Glomerular visceral epithelial cell (primary cell): ENCODE results near the gene SEMA3F.
"Not testable (repeated sequence)": the region's sequence is repeated elsewhere in the genome, so short reads cannot be mapped to it uniquely, and the experiment has no call there.

Source experiments
- DNase-seq: peaks from one replicate; pipeline ENCODE4 v3.0.0-alpha.2; 2016; ENCODE audit errors: extremely low spot score

Gene SEMA3F

DNA sequence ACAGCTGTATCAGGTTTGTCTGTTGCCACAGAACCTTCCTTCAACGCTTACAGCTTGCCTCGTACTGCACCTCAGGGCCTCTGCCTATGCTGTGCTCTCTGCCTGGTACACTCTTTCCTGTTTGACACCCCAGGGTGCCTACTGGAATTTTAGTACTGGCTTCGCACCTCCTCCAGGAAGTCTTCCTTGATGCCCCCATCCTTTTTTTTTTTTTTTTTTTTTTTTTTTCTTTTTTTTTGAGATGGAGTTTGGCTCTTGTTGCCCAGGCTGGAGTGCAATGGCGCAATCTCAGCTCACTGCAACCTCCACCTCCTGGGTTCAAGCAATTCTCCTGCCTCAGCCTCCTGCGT lies 56.2 kb downstream of the SEMA3F start:
- not testable (repeated sequence) for DNase-seq

DNA sequence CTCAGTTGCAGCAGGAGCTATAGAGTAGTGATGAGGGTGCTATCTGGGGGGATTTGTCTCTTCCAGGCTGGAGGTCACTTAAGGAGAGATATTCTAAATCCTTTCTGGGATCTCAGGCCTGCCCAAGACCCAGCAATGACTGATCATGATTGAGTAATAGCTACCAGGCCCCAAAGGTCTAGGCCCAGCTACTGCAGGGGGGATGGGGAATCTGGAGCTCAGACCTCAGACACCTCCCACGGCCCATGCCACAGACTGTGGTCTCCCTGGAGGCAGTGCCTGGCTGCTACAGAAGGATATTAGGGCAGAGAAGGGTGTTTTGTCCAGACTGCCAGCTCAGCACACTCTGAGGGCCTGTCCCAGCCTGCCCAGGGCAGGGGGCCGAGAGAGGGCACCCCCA lies 56.8 kb downstream of the SEMA3F start:
- peak; percentile 82 for DNase-seq

DNA sequence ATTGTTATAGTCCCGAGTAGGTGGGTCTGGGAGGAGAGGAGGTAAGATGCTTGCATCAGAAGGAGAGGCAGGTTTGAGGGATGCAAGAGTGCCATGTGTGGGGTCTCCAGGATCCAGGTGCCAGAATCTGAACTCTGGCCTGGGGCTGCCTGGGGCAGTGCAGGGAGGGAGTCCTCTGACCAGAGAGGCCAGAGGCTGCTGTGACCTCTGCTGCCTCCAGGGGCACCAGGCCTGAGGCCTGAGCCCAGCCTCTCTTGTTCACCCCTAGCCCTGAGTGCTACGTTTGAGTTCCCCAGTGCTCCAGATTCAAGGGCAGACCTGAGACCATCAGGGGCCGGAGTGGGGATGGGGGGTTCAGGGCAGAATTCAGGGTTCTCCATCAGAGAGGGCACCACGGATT lies 57.4 kb downstream of the SEMA3F start:
- DNase-seq = no peak

DNA sequence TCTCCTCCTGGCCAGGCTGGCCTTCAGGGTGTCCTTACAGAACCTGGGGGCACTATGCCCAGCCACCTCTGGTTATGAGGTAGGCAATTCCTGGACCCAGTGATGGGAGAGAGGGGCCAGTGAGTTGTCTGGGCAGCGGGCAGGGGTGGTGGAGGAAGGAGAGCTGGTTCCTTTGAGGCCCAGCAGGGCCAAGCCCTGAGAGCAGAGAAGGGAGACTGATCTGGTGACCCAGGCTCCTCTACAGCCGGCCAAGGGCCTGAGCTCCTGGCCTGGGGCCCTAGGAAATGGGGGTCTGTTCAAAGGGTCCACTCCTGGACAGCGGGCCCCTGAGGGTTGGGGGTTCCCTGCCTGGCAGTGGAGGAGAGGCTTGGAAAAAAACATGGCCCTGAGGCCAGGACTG lies 57.8 kb downstream of the SEMA3F start:
- DNase-seq = no peak

DNA sequence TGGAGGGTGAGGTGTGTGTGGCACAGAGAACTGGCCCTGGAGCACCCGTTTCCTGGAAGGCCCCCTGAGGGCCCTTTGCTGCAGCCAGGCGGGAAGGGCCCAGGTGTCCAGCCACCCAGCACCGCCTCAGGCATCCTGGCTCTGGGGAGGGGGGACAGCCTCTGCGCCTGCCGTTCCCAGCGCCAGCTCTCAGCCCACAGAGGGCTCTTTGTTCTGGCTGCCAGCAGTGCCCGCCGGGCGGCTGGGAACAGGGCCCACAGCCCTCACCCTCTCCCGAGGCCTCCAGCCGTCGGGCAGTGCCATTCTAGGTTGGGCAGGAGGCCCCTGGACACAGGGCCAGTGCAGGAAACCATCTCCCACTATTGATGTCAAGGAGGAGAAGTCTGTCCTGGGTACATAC lies 58.2 kb downstream of the SEMA3F start:
- DNase-seq = no peak

DNA sequence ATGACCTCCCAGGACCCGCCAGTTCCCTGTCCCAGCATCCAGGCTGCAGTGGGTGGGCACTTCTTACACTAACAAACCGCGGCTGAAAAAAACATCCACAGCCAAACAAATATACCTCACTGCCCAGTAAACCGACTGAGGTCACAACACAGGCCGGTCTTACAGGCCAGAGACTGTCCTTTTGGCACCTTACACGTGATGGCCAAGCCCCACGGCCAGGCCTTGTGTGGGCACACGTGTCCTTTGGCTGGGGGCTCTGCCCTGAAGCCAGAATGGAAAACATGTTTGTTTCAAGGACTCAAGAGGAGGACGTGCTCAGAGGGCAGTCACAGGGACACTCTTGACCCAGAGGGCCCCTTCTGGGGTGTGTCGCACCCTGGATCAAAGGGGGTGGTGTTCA lies 59.7 kb downstream of the SEMA3F start:
- no peak for DNase-seq

DNA sequence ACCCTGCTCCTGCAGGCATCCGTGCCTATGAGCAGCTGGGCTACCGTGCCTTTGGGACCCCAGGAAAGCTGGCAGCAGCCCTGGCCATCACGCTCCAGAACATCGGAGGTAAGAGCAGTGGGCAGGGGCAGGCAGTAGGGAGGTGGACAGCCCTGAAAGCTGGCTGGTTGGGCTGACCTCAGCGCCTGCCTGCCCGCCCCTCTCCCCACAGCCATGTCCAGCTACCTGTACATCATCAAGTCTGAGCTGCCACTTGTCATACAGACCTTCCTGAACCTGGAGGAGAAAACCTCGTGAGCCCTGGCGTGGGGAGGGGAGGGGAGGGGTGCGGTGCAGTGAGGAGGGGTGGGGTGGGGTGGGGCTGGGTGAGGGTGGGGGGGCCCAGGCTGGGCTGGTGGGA lies 60.4 kb downstream of the SEMA3F start:
- DNase-seq = no peak

DNA sequence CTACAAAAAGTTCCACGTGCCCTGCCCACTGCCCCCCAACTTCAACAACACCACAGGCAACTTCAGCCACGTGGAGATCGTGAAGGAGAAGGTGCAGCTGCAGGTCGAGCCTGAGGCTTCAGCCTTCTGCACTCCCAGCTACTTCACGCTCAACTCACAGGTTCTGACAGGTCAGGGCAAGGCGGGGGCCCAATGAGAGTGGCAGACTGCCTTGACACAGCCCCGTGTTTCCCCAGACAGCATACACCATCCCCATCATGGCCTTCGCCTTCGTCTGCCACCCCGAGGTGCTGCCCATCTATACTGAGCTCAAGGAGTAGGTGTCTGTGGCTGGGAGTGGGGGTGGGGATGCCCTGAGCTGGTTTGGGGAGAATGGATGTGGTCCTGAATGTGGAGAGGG lies 62.6 kb downstream of the SEMA3F start:
- no peak for DNase-seq

DNA sequence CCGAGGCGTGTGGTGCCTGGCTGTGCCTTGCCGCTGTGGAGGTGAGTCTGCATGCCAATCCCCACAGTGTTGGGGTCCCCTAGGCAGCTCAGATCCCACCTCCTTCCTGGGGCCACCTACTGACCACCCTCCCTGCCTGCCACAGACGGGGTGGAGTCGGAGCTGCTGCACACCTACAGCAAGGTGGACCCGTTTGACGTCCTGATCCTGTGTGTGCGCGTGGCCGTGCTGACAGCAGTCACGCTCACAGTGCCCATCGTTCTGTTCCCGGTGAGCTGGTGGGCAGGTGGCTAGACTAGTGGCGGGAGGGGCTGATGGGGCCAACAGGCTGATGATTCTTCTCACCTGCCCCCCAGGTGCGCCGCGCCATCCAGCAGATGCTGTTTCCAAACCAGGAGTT lies 63.3 kb downstream of the SEMA3F start:
- DNase-seq = no peak

DNA sequence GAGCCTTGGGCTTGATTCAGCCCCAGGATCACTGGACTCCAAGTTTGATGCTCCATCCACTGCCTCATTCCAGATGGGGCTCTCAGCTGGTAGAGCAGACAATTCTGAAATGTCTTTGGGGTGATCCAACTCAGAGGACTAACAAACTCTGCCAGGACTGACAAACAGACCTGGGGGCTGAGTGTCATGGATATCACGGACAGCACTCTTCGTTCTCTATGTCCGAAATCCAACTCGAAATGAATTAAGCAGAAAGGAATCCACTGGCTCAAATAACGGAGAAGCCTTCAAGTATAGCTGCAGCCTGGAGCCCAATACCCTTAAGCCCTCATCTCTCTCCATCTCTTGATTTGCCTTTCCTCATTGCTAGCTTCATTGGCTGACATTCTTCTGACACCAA lies 64.2 kb downstream of the SEMA3F start:
- DNase-seq = no peak

DNA sequence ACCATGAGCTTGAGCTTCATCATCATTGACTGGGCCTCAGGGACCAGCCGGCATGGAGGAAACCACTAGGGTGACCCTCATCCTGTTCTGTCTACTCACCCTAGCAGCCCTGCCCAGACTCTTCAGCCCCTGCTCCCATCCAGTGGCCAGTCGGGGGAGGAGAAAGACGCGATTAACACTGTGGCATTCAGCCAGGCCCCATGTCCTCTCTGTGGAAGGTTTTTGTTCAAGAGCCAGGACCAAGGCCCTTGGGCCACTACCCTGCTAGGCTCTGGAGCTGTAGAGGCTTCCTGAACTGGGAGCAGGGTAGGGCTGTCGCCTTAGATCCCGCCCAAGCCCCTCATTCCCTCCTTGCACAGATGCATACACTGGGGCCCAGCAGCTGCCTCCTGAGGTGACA lies 65.0 kb downstream of the SEMA3F start:
- no peak for DNase-seq

DNA sequence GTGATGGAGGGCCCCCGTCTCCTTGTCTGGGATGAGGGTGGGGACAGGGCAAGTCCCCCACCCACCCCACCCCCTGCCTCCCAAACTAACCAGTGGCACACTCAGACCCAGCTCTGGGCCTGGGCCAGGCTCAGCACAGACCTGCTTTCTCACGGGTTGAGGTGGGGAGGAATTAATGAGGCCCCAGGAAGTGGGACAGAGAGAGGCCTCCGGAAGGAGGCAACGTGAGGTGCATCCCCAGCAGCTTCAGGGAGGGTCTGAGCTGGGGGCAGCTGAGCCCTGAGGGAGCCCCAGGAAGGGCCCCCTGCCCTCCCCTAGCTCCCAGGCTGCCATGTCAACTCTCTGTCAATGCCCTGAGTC lies 65.9 kb downstream of the SEMA3F start:
- no peak for DNase-seq

DNA sequence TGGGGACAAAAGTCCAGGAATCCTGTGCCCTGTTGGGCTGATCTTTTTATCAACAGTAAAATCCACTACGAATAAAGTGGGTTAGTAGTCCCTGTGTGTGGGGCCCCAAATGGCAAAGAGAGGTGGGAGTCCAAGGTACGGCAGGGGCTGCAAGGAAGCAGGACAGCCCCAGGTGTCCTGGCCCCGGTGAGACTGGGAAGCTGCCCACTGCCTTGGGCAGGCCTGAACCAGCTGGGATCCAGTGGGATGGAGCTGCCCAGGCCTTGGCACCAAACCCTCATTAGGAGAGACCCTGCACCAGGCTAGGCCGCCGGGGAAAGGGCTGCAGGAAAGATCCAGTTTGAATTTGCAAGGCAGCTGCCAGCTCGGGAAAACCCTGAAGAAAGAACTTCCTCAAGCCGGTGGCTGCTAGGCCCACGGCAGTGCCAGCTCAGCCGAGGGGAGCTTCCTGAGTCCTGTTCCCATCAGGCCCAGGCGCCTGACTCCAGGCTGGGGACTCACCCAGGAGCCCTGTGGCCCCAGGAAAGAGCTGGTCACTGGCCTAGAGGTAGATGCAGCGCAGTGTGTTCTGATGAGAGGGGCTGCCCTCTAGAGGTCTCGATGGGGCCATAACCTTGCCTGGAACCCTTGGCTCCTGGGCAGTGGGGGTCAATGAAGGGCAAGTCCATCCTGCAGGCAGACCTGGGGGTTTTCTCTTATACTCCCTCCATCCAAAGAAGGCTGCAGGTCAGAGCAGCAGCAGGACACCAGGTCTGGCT lies 66.5 kb downstream of the SEMA3F start:
- DNase-seq = no peak

DNA sequence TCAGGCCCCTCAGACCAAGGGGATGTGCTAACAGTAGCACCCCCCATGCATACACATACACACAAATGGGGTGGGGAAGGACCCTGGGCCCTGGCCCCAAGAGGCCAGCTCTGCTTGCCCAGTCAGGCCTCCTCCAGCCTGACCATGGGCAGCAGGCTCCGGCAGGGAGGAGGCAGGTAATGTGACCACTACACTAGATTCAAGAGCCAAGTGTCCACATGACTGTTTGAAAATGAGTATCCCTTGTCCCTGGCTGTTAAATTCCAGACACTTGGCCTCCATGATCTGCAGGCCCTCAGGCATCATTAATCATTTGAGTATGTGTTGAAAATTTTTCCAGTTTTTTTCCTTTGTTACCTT lies 67.0 kb downstream of the SEMA3F start:
- no peak for DNase-seq

DNA sequence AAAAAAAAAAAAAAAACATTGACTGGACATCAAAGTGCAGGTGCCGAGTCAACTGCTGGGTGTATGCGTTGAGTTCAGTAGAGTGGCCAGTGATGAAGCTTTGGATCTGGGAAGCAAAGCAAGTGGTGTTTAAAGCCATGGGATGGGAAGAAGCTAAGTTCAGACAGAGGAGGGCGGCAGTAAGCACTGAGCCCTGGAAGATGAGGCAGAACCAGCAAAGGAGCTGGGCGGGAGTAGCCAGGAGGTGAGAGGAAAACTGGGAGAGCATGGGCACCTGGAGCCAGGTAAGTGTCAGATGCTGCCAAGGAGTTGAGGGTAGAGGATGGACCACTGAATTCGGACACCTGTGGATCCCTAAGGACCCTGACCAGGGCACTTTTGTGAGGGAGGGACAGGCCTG lies 69.5 kb downstream of the SEMA3F start:
- no peak for DNase-seq

DNA sequence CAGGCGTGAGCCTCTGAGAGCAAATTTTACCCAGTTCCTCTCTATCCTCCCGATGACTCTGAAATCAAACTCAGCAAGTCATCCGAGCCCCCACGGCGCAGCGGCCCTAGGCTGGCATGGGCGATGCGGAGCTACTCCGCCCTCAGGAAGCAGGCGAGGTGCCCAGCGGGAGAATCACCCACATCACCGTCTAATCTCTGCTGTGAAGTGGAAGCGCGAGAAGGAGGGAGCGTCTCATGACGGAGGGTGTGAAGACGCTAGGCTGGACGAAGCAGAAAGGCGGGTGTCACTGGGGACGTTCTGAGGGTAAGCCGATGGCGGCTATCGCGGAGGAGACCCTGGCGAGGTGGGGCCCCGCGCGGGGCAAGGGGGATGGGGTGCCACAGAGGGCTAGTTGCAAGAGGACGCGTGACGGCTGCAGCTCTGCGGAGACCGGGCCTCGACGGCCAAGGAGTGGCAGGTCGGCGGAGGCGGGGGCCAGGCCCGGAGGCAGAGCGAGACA lies 71.8 kb downstream of the SEMA3F start:
- DNase-seq = peak; percentile 27

DNA sequence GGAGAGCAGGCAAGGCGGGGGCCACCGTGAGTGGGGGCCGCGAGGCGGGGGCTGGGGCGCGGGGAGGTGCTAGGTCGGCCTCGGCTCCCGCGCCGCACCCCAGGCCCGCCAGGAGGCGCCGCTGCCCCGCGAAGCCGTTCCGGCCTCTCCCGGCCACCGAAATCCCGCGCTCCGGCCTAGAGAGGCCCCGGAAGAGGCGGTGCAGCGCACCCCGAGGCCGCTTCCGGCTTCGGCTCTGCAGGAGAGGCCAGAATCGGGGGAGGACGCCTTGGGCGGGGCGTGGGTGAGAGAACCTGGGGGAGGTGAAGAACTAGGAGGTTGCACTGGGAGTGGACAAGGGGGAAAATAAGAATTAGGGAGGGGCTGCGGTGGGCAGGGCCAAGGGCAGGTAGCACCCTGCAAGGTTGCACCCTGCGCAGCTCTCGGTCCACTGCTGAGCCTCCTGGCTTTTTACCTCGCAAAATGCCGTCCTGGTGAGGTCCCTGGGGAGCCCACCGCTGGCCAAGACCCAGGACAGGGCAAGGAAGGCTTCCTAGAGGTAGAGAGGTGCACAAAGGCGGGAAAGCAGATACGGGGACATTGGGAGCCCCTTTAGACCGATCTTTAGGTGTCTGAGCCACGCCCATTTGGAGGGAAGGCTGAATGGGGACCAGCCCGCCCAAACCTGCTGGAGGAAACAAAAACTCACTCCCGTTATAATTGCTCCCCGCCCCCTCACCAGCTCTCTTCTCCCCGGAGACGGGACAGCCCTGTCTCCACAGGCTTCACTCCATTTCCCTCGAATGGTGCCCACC lies 72.5 kb downstream of the SEMA3F start:
- peak; percentile 96 for DNase-seq

DNA sequence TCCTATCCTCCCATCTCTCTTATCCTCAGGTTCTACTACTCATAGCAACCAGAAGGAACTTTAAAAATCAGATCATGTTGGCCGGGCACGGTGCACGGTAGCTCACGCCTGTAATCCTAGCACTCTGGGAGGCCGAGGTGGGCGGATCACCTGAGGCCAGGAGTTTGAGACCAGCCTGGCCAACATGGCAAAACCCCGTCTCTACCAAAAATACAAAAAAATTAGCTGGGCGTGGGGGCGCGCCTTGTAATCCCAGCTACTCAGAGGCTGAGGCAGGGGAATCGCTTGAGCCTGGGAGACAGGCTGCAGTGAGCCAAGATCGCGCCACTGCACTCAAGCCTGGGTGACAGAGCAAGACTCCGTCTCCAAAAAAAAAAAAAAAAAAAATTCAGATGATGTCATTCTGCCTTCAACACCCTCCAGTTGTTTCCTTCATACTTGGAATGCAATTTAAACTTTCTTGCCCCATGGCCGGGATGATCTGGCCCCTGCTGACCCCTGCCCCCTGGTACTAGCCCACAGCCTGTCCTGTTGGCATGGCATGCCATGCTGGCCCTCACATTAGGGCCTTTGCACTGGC lies 73.2 kb downstream of the SEMA3F start:
- DNase-seq = not testable (repeated sequence)

DNA sequence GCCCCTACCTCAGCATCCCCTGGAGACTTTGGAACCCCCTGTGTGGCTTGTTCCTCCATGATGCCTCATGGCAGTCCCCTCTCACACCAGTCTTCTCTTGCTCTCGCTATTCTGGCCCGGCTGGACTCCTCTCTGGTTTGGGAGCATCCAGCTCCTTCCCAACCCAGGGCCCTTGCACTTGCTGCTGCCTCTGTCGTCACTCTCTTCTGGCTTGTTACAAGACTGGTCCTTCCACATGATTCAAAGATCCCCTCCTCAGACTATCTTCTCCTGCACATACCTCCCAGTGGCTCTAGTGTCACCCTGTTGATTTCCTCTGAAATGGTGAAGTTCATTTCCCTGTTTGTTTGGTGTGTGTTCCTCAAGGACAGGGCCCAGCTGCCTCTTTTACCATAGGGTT lies 74.4 kb downstream of the SEMA3F start:
- no peak for DNase-seq

DNA sequence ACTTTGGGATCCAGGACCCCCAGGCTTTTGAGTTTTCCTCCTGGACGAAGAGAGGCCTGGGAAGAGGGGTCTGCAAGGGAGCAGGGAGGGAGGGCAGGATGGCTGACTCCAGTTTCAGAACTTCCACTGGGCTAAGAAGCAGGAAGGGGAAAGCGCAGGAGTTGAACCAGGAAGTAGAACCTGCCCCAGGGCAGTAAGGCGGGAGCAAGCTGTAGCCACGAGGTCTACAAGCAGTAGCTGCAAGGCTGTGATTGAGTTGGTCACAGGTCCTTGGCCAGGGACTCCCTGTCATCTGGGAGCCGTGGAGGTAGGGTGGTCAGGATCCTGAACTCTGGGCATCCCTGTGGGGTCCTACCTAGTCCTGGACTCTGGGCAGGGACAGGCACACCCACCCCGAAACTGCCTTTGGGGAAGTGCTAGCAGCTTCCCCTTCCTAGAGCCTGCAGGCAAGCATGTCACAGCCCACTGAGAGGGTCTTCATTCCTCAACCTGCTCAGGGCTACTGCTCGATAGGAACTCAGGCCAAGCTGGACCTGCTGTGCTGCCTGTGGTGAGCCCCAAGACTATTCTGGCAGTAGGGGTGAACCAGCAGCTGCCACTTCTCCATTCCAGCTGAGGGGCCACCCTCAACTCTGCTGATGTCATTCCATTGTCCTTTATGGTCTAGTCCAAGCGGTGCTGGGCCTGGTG lies 75.1 kb downstream of the SEMA3F start:
- DNase-seq = no peak

DNA sequence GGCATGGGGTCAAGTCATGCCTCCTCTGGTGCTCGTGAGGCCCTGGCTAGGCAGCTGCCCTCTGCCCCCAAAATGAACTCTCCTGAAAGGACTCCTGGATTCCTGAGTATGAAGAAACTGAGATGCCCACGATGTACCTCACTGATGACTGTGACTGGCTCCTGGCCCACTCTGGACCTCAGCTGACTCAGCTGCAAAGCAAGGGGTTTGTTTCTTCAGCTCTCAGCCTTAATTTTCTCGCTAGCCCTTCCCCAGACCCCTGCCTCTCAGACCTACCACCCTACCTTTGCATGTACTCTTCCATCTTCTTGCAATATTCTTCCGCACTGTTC lies 75.6 kb downstream of the SEMA3F start:
- no peak for DNase-seq

DNA sequence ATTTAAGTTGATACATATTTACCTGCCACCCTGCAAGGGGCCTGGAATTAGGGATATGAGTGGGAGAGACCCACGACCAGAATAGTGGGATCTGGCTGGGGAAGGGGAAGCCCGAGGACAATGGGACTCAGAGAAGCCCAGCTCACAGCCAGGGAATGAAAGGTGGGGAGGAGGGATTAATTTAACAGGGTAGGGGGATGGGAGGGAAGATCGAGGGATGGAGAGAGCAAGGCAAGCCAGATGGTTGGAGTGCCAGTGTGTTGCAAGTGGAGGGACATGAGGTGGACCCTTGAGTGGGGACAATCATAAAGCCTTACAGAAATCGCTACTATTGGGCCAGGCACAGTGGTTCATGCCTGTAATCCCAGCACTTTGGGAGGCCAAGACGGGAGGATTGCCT lies 76.5 kb downstream of the SEMA3F start:
- DNase-seq = no peak

DNA sequence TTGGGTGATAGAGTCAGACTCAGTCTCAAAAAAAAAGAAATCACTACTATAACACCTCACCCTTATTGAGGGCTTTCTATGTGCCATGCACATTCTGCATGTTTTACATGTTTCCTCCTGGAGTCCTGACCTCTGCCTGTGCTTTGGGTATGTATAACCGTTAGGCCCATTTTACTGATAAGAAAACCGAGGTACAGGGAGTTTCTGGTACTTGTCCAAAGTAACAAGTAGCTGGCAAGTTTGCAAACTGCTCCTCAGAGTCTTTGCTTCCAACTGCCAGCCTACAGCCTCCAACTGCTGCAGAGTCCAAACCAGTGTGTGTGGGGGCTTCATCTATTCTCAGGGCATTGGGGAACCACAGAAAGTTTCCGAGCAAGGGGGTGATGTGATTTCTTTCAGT lies 77.2 kb downstream of the SEMA3F start:
- no peak for DNase-seq
